Femur (tissue), 1 donor: ENCODE measurements around the gene RAMP2.

Experiments used
- DNase-seq: peaks from one replicate; pipeline ENCODE4 v3.0.0-alpha.2; 2017

The RAMP2 gene

DNA sequence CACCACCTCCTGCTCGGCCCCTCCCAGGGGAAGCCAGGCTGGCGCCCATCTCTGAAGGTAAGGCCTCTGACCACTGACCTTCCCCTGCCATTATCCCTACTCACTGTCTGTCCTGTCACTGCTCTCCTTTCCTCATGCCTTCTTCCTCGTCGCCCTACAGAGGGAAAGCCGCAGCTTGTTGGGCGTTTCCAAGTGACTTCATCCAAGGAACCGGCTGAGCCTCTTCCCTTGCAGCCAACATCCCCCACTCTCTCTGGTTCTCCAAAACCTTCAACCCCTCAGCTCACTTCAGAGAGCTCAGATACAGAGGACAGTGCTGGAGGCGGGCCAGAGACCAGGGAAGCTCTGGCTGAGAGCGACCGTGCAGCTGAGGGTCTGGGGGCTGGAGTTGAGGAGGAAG lies 34.4 kb downstream of the RAMP2 start:
- no peak for DNase-seq

DNA sequence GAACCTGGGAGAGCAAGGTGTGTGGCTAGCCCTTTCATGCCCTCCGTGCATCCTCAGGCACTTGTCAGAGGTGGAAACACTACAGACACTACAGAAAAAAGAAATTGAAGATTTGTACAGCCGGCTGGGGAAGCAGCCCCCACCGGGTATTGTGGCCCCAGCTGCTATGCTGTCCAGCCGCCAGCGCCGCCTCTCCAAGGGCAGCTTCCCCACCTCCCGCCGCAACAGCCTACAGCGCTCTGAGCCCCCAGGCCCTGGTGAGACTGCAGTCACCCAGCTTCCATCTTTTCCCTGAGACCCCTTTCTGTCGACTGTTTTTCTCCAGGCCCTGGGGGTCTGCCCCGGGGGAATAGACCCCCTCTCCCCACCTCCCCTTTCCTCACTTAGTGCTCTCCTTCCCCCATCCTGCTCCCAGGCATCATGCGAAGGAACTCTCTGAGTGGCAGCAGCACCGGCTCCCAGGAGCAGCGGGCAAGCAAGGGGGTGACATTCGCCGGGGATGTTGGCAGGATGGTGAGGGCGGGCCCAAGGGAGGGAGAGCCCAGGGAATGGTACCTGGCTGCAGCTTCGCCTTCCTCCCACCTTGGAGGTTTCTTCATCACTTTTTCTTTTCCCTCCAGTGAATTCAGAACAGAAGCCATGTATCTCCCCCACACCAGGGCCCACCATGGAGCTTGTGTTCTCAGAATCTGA lies 35.2 kb downstream of the RAMP2 start:
- DNase-seq: no peak

DNA sequence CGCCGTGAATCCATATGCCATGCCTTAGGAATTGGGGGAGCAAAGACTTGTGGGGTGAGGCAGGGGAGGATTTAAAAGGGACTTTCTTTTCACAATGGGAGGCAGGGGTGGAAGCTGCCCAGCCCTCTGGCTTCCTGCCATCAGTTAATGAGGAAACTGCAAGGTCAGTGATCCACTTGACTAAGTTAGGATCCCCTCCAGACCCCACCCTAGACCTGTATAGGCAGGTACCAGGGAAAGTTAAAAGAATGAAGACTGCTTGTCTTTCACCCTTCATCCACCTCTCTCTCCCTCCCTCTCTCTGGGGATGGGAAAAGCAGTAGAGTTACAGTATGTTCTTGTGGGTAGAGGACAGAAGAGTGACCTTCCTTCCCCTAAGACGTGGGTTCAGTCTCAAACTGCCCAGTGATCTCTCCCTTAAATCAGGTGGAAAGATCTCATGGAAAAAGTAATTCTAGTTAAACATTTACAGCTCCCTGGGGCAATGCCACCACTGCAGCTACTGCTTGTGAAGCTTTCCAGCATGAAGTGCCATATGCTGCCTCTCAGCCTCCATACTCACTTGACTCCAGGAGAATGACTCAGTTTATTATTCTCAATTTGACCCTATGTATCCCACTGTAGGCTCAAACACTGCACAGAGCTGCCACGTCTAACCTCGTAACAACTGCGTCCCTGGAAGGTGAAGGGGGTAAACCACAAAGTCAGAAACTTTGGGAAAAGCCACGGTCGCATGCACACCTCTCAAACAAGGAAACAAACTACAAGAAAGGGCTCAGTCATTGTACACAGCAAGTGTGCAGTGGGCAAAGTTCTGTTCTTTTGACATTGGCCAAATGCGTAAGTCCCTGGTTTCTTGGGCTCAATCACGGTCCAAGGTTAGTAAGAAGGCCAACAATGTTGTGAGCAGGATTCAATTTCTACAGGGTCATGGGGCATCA lies 36.3 kb downstream of the RAMP2 start:
- DNase-seq: no peak

DNA sequence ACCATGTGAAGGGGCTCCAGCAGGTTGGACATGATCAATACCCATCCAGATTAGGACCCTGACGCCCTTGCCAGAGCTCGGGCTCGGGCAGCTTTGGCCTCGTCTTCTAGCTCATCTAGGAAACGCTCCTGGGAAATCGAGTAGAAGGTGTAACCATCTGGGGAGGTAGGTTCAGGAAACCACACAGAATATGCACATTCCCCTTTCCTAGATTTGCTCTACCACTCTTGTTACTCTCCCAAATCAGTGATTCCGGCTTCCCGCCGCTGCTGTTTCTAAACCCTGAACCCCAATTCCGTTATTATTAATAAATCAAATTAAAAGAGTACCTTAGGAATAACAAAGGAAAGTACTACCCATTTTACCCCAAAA lies 37.0 kb downstream of the RAMP2 start:
- DNase-seq: no peak

DNA sequence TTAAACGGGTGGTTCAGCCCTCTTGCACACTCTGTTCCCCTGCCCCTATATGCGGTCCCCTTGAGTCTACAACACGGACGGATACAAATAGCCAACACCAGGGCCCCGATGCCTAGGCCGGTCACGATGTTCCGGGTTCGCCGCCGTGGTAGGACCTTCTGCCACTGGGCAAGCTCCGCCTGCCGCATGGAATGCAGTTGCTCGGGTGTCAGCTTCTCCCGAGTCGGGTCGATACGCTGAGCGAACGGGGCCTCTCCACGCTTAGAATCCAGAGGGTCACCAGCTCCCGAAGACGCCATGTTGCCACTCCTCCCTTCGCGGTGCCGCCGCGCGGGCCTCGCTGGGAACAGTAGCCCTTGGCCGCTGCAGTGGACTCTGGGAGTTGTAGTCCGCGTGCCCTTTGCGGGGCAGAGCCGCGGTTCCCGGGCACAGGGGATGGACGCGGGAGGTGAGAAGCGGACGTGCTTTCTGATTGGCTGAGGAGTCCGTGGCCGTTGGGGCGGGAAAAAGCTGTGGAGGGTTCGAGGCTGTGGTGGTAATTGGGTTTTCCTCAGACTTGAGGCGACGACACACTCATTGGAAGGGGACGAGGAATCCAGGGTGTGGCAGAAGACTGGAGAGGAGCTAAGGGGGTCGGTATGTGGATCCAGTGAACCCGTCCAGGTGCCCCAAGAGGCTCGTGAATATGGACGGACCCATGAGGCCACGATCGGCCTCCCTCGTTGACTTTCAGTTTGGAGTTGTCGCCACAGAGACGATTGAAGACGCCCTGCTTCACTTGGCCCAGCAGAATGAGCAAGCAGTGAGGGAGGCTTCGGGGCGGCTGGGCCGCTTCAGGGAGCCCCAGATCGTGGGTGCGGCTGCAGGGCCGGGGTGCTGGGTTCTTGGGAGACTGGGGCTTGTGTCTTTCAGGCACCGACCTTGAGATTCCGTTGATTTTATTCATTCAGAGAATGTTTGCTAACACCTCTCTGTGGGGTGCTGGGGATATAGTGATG lies 37.7 kb downstream of the RAMP2 start, which contains the start of the genes CNTD1 and COA3:
CNTD1 (plus strand) TSS at position 479 of the 998 bp plus-strand sequence; CDS start at position 686, 207 bp downstream.
COA3 (minus strand) TSS at position 322 of the 998 bp plus-strand sequence; CDS start at position 299, 23 bp downstream.
- peak; percentile 92 for DNase-seq

DNA sequence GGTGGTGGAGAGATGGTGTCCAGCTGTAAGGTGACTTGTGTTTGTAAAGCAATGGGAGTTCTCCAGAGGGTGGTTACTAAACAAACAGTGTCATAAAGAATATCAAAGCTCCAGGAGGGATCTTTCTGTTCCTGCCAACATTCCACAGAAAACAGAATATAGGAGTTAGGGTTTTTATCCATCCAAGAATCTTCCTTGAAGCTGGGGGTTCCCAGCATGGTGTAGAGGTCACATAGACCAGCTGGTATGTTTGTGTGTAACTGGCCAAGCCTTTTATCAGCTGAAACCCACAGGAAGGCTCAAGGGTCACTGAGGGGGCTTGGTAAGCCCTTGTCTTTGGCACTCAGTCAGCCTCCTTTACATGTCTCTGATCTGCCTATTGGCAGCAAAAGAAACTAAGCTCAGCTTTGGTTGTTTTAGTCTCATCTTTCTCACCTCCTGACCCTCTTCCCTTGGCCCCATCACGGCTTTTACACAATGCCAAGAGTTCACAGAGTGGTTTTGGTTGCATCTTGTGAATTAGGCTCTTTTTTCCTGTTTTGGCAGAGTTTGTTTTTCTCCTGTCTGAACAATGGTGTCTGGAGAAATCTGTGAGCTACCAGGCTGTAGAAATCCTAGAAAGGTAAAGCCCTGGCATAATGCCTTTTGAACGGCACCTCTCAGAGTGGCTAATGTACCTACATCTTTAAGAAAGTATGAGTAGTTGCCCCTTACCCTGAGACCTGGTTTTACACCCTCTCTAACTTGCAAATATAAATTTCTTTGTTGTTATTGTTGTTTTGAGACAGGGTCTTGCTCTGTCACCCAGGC lies 42.3 kb downstream of the RAMP2 start:
- DNase-seq: no peak

DNA sequence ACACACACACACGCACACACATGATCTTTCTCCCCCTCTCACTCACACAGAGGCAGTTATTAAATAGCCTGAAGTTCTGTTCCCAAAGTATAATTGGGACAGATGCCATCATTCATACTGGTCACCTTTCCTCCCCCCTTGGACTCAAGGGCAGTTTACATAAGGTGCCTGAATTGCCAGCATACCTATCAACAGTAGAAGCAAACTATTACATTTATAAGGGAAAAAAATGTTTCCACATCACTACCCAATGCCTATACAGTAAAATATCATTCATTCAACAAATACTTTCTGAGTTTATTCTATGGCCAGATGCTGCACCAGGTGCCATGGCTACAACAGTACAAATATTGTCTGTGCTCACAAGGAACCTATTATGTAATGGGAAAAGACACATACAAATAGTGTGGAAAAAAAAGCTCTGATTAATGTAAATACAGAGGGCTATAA lies 43.9 kb downstream of the RAMP2 start:
- no peak for DNase-seq

DNA sequence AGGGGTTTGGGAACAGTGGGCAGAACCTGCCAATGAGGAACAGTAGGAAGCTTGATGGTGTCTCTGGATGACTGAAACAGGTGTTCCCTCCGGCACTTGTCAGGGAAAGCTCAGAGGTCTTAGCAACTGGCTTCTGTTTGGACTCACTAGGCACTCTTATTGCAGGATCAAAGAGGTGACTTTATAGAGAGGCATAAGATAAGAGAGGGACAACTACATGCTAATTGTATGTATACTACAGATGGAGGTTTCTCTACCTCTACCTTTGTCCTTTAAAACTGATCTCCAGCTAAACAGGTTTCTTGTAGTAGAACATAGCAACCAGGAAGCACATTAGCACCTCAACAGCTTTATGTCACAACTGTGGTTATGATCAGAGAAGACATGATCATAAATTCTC lies 45.2 kb downstream of the RAMP2 start:
- no peak for DNase-seq

DNA sequence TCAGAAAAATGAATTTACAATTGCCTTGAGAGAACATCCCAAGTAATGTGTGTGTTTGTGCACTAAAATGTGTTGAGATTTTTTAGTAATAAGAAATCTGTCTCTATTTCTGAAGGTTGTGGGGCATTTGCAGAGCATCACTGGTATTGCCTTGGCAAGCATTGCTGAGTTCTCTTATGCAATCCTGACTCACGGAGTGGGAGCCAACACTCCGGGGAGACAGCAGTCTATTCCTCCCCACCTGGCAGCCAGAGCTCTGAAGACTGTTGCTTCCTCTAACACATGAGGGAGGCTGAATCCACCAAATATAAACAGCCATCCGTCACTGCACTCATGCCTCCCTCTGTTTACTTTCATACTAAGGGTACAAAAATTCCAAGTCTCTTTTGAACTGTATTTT lies 48.2 kb downstream of the RAMP2 start:
- DNase-seq: no peak
